Measurements from ENCODE around the gene DGKD.

The DGKD gene

GRCh38 chr2:233338046-233338445, 16.2 kb upstream of the DGKD start:
- no peak for DNase-seq

GRCh38 chr2:233338812-233339368, 15.4 kb upstream of the DGKD start:
- no peak for DNase-seq

GRCh38 chr2:233339427-233339826, 14.9 kb upstream of the DGKD start:
- DNase-seq: no peak

GRCh38 chr2:233341296-233341695, 13.0 kb upstream of the DGKD start:
- DNase-seq: no peak

- no peak for DNase-seq
Observed at GRCh38 chr2:233342301-233342700, 12.0 kb upstream of the DGKD start.

GRCh38 chr2:233343171-233343705, 11.1 kb upstream of the DGKD start:
- DNase-seq: no peak

- DNase-seq: no peak
Observed at GRCh38 chr2:233346376-233346775, 7.9 kb upstream of the DGKD start.

GRCh38 chr2:233346930-233347329, 7.4 kb upstream of the DGKD start:
- no peak for DNase-seq

- DNase-seq: peak; percentile 52
Observed at GRCh38 chr2:233349005-233349998, 5.0 kb upstream of the DGKD start.

- peak; percentile 10 for DNase-seq
Observed at GRCh38 chr2:233350708-233351107, 3.6 kb upstream of the DGKD start.

- no peak for DNase-seq
Observed at GRCh38 chr2:233351423-233351822, 2.9 kb upstream of the DGKD start.

GRCh38 chr2:233352141-233352842, 2.0 kb upstream of the DGKD start:
- no peak for DNase-seq

- DNase-seq: no peak
Observed at GRCh38 chr2:233353101-233353768, 1.1 kb upstream of the DGKD start.

GRCh38 chr2:233354500-233354924, 218 bp downstream of the DGKD start:
- no peak for DNase-seq

- DNase-seq: peak; percentile 30
Observed at GRCh38 chr2:233354971-233355574, 779 bp downstream of the DGKD start.

GRCh38 chr2:233355916-233356315, 1.6 kb downstream of the DGKD start:
- DNase-seq: no peak

- no peak for DNase-seq
Observed at GRCh38 chr2:233356546-233357308, 2.4 kb downstream of the DGKD start.

GRCh38 chr2:233358335-233358734, 4.0 kb downstream of the DGKD start:
- no peak for DNase-seq

GRCh38 chr2:233358947-233359346, 4.7 kb downstream of the DGKD start:
- DNase-seq: no peak

- DNase-seq: no peak
Observed at GRCh38 chr2:233359823-233360222, 5.5 kb downstream of the DGKD start.

- DNase-seq: no peak
Observed at GRCh38 chr2:233360771-233361176, 6.5 kb downstream of the DGKD start.

- DNase-seq: no peak
Observed at GRCh38 chr2:233361297-233361696, 7.0 kb downstream of the DGKD start.

All from NCI-H1105 treated with DMSO at 0.1 percent for 48 hours (cell line).